Measurements from ENCODE around the gene HYKK.
"Not testable (repeated sequence)": the region's sequence is repeated elsewhere in the genome, so short reads cannot be mapped to it uniquely, and the experiment has no call there.

The HYKK gene

GRCh38 chr15:78481917-78482316 lies 25.5 kb upstream of the HYKK start:
- DNase-seq (ENCODE audit: low read depth, low spot score): no peak
- H3K9me3 ChIP-seq (ENCODE audit: insufficient read depth, low read length): no peaks in the 10 kb centered on the region
- H3K36me3 ChIP-seq (ENCODE audit: insufficient read depth, insufficient read length, low read length): peaks cover 85% of the 10 kb centered on the region
- no peaks in the 10 kb centered on the region for H3K4me1 ChIP-seq (ENCODE audit: insufficient read depth, insufficient read length)
- TF ChIP-seq YY1 (IDR thresholded peaks at IDR 0.05; ENCODE audit: insufficient read depth, insufficient read length) (no peak), SUZ12 (IDR thresholded peaks at IDR 0.05; ENCODE audit: extremely low read depth, insufficient read depth, insufficient read length) (no peak), ZNF274 (IDR thresholded peaks at IDR 0.05; ENCODE audit: low read depth, low read length) (no peak)
- no peak overlapping the region for H3K4me3 ChIP-seq (ENCODE audit: insufficient read length, low read depth)
- H3K27me3 ChIP-seq (ENCODE audit: insufficient read depth, insufficient read length): no peaks in the 10 kb centered on the region
- H3K9ac ChIP-seq (ENCODE audit: insufficient read length, low read depth): no peak overlapping the region

- Histone ChIP-seq H3K4me3 (ENCODE audit: insufficient read length, low read depth) (no peak overlapping the region), H3K36me3 (ENCODE audit: insufficient read depth, insufficient read length, low read length) (peaks cover 92% of the 10 kb centered on the region)
These were observed 14.5 kb upstream of the HYKK start for GRCh38 chr15:78492872-78493271.

DNA sequence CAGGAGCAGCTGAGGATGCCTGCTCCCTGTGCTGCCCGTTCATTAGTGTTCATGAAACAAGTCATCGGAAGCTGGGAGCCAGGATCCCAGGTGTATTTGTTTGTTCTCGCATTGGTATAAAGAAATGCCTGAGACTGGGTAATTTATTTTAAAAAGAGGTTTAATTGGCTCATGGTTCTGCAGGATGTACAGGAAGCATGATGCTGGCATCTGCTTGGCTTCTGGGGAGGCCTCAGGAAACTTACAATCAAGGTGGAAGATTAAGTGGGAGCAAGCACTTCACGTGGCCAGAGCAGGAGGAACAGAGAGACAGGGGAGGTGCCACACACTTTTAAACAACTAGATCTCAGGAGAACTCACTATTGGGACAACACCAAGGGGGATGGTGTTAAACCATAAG lies 5.5 kb upstream of the HYKK start:
- Histone ChIP-seq H3K9ac (ENCODE audit: insufficient read length, low read depth) (no peak overlapping the region), H3K9me3 (ENCODE audit: insufficient read depth, low read length) (peaks cover 12% of the 10 kb centered on the region; the same call in 1 of the 2 replicates), H3K27me3 (ENCODE audit: insufficient read depth, insufficient read length) (no peaks in the 10 kb centered on the region), H3K4me1 (ENCODE audit: insufficient read depth, insufficient read length) (no peaks in the 10 kb centered on the region), H3K36me3 (ENCODE audit: insufficient read depth, insufficient read length, low read length) (peaks cover 43% of the 10 kb centered on the region), H3K4me3 (ENCODE audit: insufficient read length, low read depth) (no peak overlapping the region)
- no peak for TF ChIP-seq YY1 (IDR thresholded peaks at IDR 0.05; ENCODE audit: insufficient read depth, insufficient read length)
- TF ChIP-seq SUZ12 (IDR thresholded peaks at IDR 0.05; ENCODE audit: extremely low read depth, insufficient read depth, insufficient read length): no peak
- no peak for TF ChIP-seq ZNF274 (IDR thresholded peaks at IDR 0.05; ENCODE audit: low read depth, low read length)
- no peak for DNase-seq (ENCODE audit: low read depth, low spot score)

More at GRCh38 chr15:78492872-78493271, 14.5 kb upstream of the HYKK start:
- no peaks in the 10 kb centered on the region for H3K27me3 ChIP-seq (ENCODE audit: insufficient read depth, insufficient read length)
- DNase-seq (ENCODE audit: low read depth, low spot score): no peak
- H3K9me3 ChIP-seq (ENCODE audit: insufficient read depth, low read length): no peaks in the 10 kb centered on the region
- no peak overlapping the region for H3K9ac ChIP-seq (ENCODE audit: insufficient read length, low read depth)
- no peak for TF ChIP-seq YY1 (IDR thresholded peaks at IDR 0.05; ENCODE audit: insufficient read depth, insufficient read length)
- TF ChIP-seq SUZ12 (IDR thresholded peaks at IDR 0.05; ENCODE audit: extremely low read depth, insufficient read depth, insufficient read length): no peak
- TF ChIP-seq ZNF274 (IDR thresholded peaks at IDR 0.05; ENCODE audit: low read depth, low read length): no peak
- no peaks in the 10 kb centered on the region for H3K4me1 ChIP-seq (ENCODE audit: insufficient read depth, insufficient read length)

DNA sequence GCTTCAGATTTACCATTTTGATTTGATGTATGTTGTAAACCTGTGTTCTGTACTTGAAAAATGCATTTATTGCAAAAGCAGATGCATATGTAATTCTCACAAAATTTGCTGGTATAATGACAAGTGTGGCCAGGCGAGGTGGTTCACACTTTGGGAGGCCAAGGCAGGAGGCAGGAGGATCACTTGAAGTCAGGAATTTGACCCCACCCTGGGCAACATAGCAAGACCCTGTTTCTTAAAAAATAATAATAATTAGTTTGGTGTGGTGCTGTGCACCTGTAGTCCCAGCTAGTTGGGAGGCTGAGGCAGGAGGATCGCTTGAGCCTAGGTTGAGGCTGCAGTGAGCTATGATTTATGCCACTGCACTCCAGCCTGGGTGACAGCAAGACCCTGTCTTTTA lies 4.7 kb upstream of the HYKK start:
- Histone ChIP-seq H3K27me3 (ENCODE audit: insufficient read depth, insufficient read length) (peaks cover 2% of the 10 kb centered on the region), H3K9me3 (ENCODE audit: insufficient read depth, low read length) (peaks cover 12% of the 10 kb centered on the region; the same call in 1 of the 2 replicates), H3K4me3 (ENCODE audit: insufficient read length, low read depth) (no peak overlapping the region), H3K9ac (ENCODE audit: insufficient read length, low read depth) (no peak overlapping the region), H3K4me1 (ENCODE audit: insufficient read depth, insufficient read length) (no peaks in the 10 kb centered on the region), H3K36me3 (ENCODE audit: insufficient read depth, insufficient read length, low read length) (peaks cover 36% of the 10 kb centered on the region)
- TF ChIP-seq ZNF274 (IDR thresholded peaks at IDR 0.05; ENCODE audit: low read depth, low read length) (no peak), YY1 (IDR thresholded peaks at IDR 0.05; ENCODE audit: insufficient read depth, insufficient read length) (no peak), SUZ12 (IDR thresholded peaks at IDR 0.05; ENCODE audit: extremely low read depth, insufficient read depth, insufficient read length) (no peak)
- DNase-seq (ENCODE audit: low read depth, low spot score): no peak

DNA sequence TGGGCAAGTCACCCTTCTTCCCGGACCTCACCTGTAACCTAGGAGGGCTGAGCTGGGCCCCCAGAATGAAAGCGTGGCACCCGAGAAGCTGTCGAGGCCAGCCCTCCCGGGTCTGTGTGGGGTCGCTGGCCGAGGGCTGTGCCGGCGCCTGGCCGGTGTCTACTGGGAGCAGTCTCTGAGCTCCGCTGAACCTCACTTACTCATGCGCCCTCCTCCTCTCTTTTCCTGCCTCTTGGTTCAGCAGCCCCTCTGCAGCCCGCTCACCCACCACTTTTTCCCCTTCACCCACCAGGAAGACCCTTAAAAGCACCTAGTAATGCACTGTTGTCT lies 419 bp downstream of the HYKK start:
- H3K9me3 ChIP-seq (ENCODE audit: insufficient read depth, low read length): peaks cover 12% of the 10 kb centered on the region; the same call in 1 of the 2 replicates
- peaks cover 27% of the 10 kb centered on the region for H3K27me3 ChIP-seq (ENCODE audit: insufficient read depth, insufficient read length)
- H3K4me3 ChIP-seq (ENCODE audit: insufficient read length, low read depth): peak overlapping the region; percentile 87
- no peaks in the 10 kb centered on the region for H3K4me1 ChIP-seq (ENCODE audit: insufficient read depth, insufficient read length)
- DNase-seq (ENCODE audit: low read depth, low spot score): no peak
- H3K9ac ChIP-seq (ENCODE audit: insufficient read length, low read depth): peak overlapping the region; percentile 88
- no peak for TF ChIP-seq SUZ12 (IDR thresholded peaks at IDR 0.05; ENCODE audit: extremely low read depth, insufficient read depth, insufficient read length)
- no peak for TF ChIP-seq YY1 (IDR thresholded peaks at IDR 0.05; ENCODE audit: insufficient read depth, insufficient read length)
- TF ChIP-seq ZNF274 (IDR thresholded peaks at IDR 0.05; ENCODE audit: low read depth, low read length): no peak
- no peaks in the 10 kb centered on the region for H3K36me3 ChIP-seq (ENCODE audit: insufficient read depth, insufficient read length, low read length)

GRCh38 chr15:78508272-78508671 lies 895 bp downstream of the HYKK start:
- TF ChIP-seq SUZ12 (IDR thresholded peaks at IDR 0.05; ENCODE audit: extremely low read depth, insufficient read depth, insufficient read length): no peak
- TF ChIP-seq ZNF274 (IDR thresholded peaks at IDR 0.05; ENCODE audit: low read depth, low read length): no peak
- no peak for TF ChIP-seq YY1 (IDR thresholded peaks at IDR 0.05; ENCODE audit: insufficient read depth, insufficient read length)

DNA sequence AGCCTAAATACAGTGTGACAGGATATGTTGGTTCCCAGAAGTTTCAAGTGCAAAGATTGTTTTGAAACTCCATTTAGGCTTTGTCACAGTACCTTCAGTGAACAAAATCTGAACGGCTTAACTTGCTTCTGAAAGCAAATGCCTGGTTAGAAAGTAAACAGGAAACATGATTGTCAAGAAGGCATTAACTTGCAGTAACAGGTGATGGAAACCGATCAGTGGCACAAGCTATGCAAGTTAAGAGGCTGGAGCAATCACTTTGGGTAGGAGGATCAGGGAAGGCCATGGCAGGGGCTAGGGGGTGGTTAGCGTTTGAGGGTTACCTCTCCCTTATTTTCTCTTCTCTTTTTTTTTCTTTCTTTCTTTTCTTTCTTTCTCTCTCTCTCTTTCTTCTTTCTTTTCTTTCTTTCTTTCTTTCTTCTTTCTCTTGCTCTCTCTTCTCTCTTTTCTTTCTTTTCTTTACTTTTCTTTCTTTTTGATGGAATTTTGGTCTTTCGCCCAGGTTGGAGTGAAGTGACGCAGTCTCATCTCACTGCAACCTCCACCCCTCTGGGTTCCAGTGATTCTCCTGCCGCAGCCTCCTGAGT lies 2.4 kb downstream of the HYKK start:
- Histone ChIP-seq H3K36me3 (ENCODE audit: insufficient read depth, insufficient read length, low read length) (no peaks in the 10 kb centered on the region), H3K4me3 (ENCODE audit: insufficient read length, low read depth) (no peak overlapping the region), H3K9me3 (ENCODE audit: insufficient read depth, low read length) (peaks cover 12% of the 10 kb centered on the region; the same call in 1 of the 2 replicates), H3K9ac (ENCODE audit: insufficient read length, low read depth) (no peak overlapping the region), H3K27me3 (ENCODE audit: insufficient read depth, insufficient read length) (peaks cover 27% of the 10 kb centered on the region), H3K4me1 (ENCODE audit: insufficient read depth, insufficient read length) (no peaks in the 10 kb centered on the region)
- no peak for TF ChIP-seq YY1 (IDR thresholded peaks at IDR 0.05; ENCODE audit: insufficient read depth, insufficient read length)
- no peak for TF ChIP-seq SUZ12 (IDR thresholded peaks at IDR 0.05; ENCODE audit: extremely low read depth, insufficient read depth, insufficient read length)
- TF ChIP-seq ZNF274 (IDR thresholded peaks at IDR 0.05; ENCODE audit: low read depth, low read length): no peak
- no peak for DNase-seq (ENCODE audit: low read depth, low spot score)

More at GRCh38 chr15:78508272-78508671, 895 bp downstream of the HYKK start:
- Histone ChIP-seq H3K36me3 (ENCODE audit: insufficient read depth, insufficient read length, low read length) (no peaks in the 10 kb centered on the region), H3K9ac (ENCODE audit: insufficient read length, low read depth) (no peak overlapping the region), H3K9me3 (ENCODE audit: insufficient read depth, low read length) (peaks cover 12% of the 10 kb centered on the region; the same call in 1 of the 2 replicates), H3K27me3 (ENCODE audit: insufficient read depth, insufficient read length) (peaks cover 27% of the 10 kb centered on the region), H3K4me1 (ENCODE audit: insufficient read depth, insufficient read length) (no peaks in the 10 kb centered on the region), H3K4me3 (ENCODE audit: insufficient read length, low read depth) (peak overlapping the region; percentile 87)
- no peak for DNase-seq (ENCODE audit: low read depth, low spot score)

DNA sequence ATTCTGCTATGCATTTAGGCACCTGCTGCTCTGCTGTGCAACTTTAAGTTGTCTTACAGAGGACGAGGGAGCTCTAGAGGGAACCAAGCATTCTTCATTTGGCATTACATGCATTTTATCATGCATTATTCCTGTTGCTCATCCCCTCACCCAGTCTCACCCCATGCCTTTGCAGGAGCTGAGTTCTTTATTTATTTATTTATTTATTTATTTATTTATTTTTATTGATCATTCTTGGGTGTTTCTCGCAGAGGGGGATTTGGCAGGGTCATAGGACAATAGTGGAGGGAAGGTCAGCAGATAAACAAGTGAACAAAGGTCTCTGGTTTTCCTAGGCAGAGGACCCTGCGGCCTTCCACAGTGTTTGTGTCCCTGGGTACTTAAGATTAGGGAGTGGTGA lies 12.7 kb downstream of the HYKK start:
- H3K4me1 ChIP-seq (ENCODE audit: insufficient read depth, insufficient read length); DNase-seq (ENCODE audit: low read depth, low spot score); H3K9ac ChIP-seq (ENCODE audit: insufficient read length, low read depth); H3K36me3 ChIP-seq (ENCODE audit: insufficient read depth, insufficient read length, low read length); H3K4me3 ChIP-seq (ENCODE audit: insufficient read length, low read depth); H3K27me3 ChIP-seq (ENCODE audit: insufficient read depth, insufficient read length): not testable (repeated sequence)
- peaks cover 21% of the 10 kb centered on the region; the same call in 1 of the 2 replicates for H3K9me3 ChIP-seq (ENCODE audit: insufficient read depth, low read length)

Measured in NT2/D1 (cell line).